ENCODE data around the gene CRYAB.
"Not testable (repeated sequence)": the region's sequence is repeated elsewhere in the genome, so short reads cannot be mapped to it uniquely, and the experiment has no call there.

Gene CRYAB

DNA sequence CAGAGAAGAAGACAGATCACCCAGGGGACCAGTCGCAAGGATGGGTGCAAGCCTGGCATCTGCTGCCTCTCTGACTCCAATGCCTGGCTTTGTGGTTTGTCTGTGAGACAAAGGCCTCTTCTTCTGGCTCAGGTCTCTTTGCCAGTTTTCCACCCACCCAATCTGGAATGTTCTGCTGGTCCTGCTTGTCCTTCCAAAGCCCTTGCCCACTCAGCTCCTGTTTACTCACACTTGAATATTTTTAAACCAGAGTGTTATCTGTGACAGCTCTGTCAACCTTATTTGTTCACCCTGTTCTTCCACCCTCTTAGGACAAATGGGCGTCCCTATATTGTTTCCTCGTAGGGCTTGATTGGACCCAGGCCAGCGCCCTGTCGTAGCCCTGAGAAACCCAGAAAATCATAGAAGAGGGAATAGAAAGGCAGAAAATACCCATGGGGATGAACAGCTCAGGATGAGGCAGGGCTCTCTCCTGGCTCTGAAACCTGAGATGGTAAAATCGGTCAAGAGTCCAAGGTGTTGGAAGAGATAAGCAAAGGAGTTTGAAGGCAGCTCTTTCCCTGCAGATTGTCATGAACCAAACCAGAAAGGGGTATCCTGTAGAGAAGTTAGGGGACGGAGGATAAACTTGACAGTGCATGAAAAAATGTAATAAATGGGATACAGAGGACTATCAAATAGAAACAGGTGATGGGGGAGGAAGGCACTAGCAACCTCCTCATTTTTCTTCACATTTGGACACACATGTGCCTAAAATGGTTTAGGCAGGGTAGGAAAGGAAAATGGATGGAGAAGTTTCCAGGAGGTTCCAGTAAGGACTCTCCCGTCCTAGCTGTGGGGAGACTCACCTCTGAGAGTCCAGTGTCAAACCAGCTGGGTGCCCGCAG, 651 bp downstream of the CRYAB start:
- peak overlapping the region; percentile 65 for H3K27ac ChIP-seq
- no peak for DNase-seq (ENCODE audit: low read depth, low spot score)

DNA sequence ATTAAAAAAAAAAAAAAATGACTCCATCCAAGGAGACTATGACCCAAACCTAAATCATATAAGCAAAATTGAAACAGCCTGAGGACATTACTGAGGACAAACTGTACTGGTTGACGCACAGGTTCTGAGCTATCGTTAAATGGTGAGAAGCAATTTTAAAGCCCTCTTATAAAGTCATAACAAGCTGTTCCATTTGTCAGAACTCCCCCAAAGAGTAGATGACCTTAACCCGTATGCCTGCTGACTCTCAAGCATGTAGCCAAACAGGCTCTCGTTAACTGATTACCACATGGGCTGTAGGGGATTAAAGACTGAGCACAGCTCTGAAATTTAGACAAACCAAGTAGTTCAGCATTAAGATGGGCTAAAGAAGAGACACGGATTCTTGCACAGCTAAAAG, 2.2 kb downstream of the CRYAB start:
- no peak overlapping the region for H3K27ac ChIP-seq
- no peak for DNase-seq (ENCODE audit: low read depth, low spot score)

DNA sequence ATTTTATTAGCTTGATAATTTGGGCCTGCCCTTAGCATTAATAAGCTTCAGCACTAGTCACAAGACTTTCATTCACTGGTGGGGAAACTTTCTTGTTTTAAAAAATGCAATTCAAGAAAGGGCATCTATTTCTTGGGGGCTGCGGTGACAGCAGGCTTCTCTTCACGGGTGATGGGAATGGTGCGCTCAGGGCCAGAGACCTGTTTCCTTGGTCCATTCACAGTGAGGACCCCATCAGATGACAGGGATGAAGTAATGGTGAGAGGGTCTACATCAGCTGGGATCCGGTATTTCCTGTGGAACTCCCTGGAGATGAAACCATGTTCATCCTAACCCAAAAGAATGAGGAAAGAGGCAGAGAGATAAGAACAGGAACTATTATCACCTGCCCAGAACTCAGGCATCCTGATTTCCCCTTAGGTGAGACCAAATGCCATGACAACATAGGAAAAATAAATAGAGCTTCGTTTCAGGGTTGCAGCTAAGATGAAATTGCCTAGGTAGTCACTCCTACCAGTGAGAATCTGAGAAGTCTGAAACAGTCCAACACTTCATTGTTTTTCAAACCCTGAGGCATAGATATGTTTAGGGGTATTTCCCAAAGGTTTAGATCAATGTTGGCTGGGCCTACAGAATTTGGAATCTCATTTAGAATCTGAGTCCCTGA, 2.8 kb downstream of the CRYAB start:
- DNase-seq (ENCODE audit: low read depth, low spot score) = no peak
- no peak overlapping the region for H3K27ac ChIP-seq

DNA sequence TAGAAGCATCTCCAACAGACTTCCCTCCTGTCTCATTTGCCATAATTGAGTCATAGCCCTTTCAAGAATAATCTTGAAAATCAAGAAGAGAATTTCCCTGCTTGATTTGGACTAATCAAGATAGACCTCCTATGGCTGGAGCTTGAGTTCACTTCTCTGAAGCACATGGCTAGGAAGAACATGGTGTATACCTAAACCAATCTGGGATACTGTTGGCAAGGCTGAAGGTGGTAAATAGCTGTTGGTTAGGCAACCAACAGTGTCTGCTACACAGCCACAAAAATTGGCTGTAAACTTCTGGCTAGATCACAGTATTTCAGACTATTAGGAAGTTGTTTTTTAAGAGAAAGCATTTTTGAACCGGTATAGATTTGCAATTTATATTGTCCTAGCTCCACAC, 4.9 kb downstream of the CRYAB start:
- DNase-seq (ENCODE audit: low read depth, low spot score) = no peak

DNA sequence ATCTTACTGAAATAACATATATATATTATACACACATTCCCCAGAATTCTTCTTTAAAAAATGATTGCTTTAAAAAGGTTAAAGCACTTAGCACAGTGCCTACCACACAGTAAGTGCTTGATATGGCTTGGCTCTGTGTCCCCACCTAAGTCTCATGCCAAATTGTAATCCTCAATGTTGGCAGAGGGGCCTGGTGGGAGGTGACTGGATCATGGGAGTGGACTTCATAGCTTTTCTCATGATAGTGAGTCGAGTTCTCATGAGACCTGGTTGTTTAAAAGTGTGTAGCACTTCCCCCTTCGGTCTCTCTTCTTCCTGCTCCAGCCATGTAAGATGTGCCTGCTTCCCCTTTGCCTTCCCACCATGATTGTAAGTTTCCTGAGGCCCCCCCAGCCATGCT, 6.2 kb downstream of the CRYAB start:
- H3K27ac ChIP-seq = no peak overlapping the region
- DNase-seq (ENCODE audit: low read depth, low spot score) = no peak

More for the DNA sequence above, 4.9 kb downstream of the CRYAB start:
- no peak overlapping the region for H3K27ac ChIP-seq

DNA sequence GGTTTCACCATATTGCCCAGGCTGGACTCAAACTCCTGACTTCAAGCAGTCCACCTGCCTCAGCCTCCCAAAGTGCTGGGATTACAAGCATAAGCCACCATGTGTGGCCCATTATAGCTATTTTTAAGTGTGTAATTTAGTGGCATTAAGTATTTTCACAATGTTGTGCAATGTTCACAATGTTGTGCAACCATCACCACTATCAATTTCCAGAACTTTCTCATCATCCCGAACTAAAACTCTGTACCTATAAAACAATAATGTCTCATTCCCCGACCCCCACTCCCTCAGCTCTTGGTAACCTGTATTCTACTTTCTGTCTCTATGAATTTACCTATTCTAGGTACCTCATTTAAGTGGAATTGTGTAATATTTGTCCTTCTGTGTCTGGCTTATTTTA, 24.7 kb downstream of the CRYAB start:
- DNase-seq (ENCODE audit: low read depth, low spot score) = no peak
- H3K27ac ChIP-seq = no peak overlapping the region

DNA sequence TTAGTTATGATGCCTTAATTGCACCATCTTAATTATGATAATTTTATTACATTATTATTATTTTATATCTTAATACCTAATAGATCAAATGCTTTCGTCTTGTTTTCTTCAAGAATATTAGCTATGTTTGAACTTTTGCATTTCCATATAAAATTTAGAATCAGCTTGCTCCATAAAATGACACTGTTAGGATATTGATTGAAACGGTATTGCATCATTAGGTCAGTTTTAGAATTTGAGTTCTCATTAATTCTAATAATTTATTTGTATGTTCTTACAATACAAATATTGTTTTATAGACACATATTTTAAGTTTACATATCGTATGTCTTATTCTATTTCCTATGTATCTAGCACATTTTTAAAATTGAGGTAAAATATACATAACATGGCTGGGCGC, 25.5 kb downstream of the CRYAB start:
- DNase-seq (ENCODE audit: low read depth, low spot score) = no peak

DNA sequence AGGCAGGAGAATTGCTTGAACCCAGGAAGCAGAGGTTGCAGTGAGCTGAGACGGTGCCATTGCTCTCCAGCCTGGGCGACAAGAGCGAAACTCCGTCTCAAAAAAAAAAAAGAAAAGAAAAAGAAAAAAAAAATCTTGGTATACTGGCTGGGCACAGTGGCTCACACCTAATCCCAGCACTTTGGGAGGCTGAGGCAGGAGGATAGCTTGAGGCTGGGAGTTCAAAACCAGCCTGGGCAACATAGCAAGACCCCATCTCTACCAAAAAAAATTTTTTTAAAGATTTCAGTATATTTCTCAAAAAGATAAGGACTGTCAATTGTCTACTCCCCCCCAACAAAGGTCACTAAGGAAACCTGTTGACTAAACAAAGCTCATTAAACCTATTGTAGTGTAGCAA, 26.5 kb downstream of the CRYAB start:
- DNase-seq (ENCODE audit: low read depth, low spot score); H3K27ac ChIP-seq: not testable (repeated sequence)

More for the DNA sequence above, 25.5 kb downstream of the CRYAB start:
- no peak overlapping the region for H3K27ac ChIP-seq

DNA sequence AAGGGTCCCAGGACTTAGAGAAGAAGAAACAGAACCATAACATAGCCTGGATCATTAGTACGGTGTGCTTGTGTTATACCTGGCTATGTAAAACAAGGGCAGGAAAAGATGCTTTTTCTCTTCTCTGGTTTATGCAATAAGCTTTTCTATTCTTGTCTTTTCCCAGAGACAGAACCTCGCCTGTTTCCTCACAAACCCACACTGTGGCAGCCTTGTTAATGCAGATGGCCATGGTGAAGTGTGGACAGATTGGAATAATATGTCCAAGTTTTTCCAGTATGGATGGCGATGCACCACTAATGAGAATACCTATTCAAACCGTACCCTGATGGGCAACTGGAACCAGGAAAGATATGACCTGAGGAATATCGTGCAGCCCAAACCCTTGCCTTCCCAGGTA, 29.4 kb downstream of the CRYAB start:
- DNase-seq (ENCODE audit: low read depth, low spot score) = no peak
- no peak overlapping the region for H3K27ac ChIP-seq

DNA sequence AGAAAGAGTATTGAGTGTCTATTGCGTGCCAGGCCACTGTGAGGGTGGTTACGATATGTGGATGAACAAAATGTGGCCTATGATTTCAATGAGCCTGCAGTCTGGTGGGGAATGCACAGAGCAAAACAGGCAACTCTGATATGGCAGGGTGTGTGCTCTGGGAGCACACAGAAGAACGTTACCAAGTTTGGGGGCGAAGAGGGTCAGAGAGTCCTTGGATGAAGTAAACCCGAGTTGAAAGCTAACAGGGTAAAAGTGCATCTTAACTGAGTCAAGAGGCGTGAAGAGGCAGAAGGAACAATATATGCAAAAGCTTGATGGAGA, 32.0 kb downstream of the CRYAB start:
- no peak for DNase-seq (ENCODE audit: low read depth, low spot score)
- peak overlapping the region; percentile 95 for H3K27ac ChIP-seq

DNA sequence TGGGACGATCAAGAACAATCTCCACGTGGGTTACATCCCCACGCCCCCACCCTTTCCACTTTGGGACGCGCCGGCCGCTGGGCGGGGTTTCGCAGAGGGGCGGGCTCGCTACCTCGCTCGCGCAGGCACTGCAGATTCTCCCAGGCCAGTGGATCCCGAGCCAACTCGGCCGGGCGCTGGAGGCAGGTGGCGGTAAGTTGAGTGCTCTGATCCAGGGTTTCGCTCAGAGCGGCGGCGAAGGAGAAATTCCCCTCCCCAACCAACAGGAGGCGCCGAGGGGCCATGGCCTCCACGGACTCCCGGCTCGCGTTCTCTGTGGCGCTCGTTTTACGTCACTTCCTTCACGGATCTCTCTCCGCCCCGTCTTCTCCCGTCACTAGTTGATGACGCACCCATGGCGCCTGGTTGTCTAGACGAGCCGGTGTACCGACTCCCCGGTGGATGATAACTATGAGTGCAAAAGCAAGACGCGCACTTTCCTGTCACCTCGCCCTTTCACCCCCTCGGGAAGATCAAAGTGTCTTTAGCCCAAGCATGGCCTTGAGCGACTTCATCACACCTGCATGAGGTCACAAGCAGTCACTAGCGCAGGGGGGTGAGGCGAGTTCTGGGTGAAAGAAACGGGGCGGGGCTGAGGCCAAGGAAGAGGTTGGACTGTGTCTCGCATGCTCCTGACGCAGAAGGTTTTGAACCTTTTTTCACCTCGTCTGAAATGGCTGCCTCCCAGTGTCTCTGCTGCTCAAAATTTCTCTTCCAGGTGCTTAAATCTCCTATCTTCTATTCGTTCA, 32.5 kb downstream of the CRYAB start, which contains the start of the genes CFAP68 and FDXACB1:
CFAP68 (plus strand) TSS at position 693 of the 788 bp plus-strand sequence; CDS start at position 713, 20 bp downstream.
FDXACB1 (minus strand) TSS at position 317 of the 788 bp plus-strand sequence; CDS start at position 284, 33 bp downstream.
- DNase-seq (ENCODE audit: low read depth, low spot score) = peak; percentile 87
- peak within 1 kb of the TSS; percentile 95 for H3K27ac ChIP-seq

DNA sequence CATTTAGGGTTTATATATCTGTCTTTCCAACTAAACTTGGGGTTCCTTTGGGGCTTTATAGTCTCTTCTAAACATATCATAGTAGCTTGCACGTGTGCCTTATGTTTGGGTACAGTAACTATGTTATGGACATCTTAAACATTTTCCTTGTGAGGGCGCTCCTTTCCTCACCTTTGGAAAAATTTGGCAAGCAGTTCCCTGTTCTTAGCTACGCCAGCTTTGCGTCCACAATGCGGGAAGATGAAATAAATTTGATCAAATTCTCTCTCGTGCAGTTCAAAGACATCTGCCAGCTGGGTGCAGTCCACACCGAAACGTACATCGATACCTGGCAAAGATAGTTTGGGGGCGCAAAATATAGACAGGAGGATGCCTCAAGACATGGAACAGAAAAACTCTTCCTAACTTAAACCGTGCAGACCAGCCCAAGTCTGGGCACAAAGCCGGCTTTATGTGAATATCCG, 33.2 kb downstream of the CRYAB start:
- no peak for DNase-seq (ENCODE audit: low read depth, low spot score)
- peak overlapping the region; percentile 95 for H3K27ac ChIP-seq

DNA sequence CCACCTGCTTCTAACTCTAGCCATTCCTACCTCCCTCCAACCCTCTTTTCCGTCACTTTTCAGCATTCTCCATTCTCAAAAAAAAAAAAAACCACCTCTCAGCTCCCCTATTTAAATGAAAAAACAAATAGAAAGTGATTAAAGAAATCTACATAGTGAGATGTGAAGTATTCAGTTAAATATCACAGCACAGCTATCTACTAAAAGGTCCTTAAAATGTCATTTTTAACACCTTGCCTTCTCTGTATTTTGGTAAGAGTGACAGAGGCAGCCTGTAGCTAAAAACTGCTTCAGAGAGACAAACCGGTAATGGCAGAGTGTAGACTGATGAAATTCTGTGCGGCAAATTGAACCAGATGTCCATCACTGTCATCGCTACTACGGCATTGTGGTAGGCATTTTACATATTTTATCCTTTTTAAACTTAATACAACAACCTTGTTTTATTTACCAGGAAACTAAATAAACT, 39.8 kb downstream of the CRYAB start:
- peak overlapping the region; percentile 63 for H3K27ac ChIP-seq
- DNase-seq (ENCODE audit: low read depth, low spot score) = no peak

DNA sequence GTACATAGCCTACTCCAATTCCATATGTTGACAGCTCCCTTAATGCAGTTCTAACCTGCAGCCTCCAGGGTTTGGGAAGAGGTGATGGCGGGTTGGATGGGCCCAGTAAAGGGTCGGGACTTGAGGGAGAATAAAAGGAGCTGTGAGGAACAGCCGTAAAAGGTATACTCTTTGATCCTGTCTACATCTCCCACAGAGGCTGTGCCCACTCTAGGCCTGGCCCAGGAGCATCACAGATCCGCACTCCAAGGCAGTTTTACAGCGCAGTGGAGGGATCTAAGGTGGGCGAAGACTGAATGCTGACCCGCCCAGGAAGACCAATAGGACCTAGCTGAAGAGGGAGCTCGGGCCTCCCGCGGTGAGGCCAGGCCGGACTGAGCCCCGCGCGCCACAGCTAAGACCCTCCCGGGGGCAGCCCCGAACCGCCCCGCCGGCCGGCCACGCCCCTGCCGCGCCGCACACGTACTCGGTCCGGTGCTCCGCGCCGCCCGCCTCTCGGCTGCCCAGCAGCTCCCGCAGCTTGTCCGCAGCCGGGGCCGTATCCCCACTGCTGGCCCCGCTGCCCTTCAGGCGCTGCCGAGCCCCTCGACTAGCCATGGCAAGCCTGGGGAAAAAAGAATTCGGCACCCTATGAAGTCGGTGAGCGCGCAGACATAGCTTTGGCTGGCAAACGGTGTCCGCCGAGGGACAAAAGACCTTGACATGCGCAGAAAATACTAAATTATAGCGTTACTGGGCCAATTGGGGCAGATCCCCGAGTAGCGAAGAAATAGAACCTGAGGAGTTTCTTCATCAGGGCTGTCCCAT, 40.5 kb downstream of the CRYAB start, which contains the start of gene ALG9:
ALG9 (minus strand) TSS at position 696 of the 807 bp plus-strand sequence; CDS start at position 597, 99 bp downstream.
- no peak for DNase-seq (ENCODE audit: low read depth, low spot score)
- H3K27ac ChIP-seq = peak within 1 kb of the TSS; percentile 63

DNA sequence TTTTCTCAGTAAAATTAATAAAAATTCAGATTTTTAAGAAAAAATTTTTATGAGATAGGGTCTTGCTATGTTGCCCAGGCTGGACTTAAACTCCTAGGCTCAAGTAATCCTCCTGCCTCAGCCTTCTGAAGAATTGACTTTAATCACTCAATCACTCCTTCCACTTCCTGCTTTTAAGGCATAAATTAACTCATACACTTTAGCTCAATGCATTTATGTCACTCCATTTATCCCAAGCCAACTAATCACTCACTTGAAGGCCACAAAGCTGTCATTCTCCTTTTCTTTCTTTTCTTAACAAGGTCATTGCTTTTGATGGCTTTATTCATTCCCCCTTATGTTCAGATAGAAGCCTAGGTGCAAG, 41.1 kb downstream of the CRYAB start:
- no peak for DNase-seq (ENCODE audit: low read depth, low spot score)

DNA sequence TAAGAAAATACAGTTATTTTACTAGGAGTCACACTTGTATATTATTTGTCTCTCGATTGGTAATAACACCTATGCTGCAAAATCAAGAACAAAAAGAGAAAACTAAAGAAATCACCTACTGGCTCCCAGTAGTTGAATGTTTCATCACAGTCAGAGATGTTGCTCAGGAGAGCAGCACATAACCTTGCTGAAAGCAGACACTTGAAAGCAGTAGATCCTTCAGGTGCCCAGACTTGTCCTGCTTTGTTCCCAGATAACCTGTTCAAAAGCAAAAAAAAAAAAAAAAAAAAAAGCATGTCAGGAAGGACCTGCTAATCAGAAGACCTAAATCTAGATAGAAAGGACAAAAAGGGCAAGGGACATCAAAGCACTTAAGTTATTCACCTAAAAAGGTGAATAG, 41.5 kb downstream of the CRYAB start:
- H3K27ac ChIP-seq = peak overlapping the region; percentile 63
- no peak for DNase-seq (ENCODE audit: low read depth, low spot score)

More for the DNA sequence above, 41.1 kb downstream of the CRYAB start:
- peak overlapping the region; percentile 63 for H3K27ac ChIP-seq

DNA sequence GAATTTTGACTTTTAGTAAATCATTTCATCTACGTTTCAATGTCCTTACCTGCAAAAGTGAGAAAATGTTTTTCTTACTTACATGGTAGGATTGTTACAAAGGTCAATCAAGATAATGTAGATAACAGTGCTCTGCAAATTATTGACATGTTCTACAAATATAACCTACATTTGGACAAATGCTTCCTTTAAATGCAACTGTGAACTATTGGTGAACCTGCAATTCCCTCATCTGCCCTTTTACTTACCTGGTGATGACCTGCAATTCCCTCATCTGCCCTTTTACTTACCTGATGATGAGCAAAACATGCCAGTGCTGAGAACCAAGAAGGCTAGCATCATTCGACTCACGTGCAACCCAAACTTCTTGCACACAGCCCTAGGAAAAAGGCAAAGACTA, 51.3 kb downstream of the CRYAB start:
- DNase-seq (ENCODE audit: low read depth, low spot score) = no peak
- H3K27ac ChIP-seq = no peak overlapping the region
